ENCODE results near the gene BICD2. TPM values are rescaled to one million over a fixed set of nuclear protein-coding genes. Genes with fewer than 3 reads are reported as not detected.

Gene BICD2
- polyA plus RNA-seq, 1 donor from 2014 or later: 22.4 TPM

GRCh38 chr9:92745881-92746280 is 18.8 kb downstream of the BICD2 start:
- Histone ChIP-seq H3K4me3 (ENCODE audit: low read length) (no peak overlapping the region), H3K27me3 (ENCODE audit: insufficient read depth, low read depth, low read length) (no peaks in the 10 kb centered on the region), H3F3A (ENCODE audit: insufficient read depth, low read length, poor library complexity, severe bottlenecking) (no peaks in the 10 kb centered on the region), H3K9me2 (ENCODE audit: insufficient read depth, low read length) (no peaks in the 10 kb centered on the region), H3K79me2 (replicated peaks; ENCODE audit: insufficient read depth, low read length) (peaks cover 38% of the 10 kb centered on the region), H4K20me1 (ENCODE audit: insufficient read depth) (no peaks in the 10 kb centered on the region), H3K36me3 (ENCODE audit: insufficient read depth, low read length) (no peaks in the 10 kb centered on the region), H3K27ac (ENCODE audit: low read length) (no peak overlapping the region), H3K4me2 (ENCODE audit: low read length) (no peak overlapping the region), H2AFZ (ENCODE audit: low read depth, low read length) (no peak overlapping the region), H3K9ac (ENCODE audit: low read length) (no peak overlapping the region), H3K9me3 (ENCODE audit: low read length) (no peaks in the 10 kb centered on the region)
- TF ChIP-seq RAD21 (conservative IDR thresholded peaks at IDR 0.05) (no peak), MXI1 (conservative IDR thresholded peaks at IDR 0.05; ENCODE audit: poor library complexity, severe bottlenecking) (no peak), EZH2 (IDR thresholded peaks at IDR 0.05; ENCODE audit: borderline replicate concordance, insufficient read depth, low read length, poor library complexity, severe bottlenecking) (no peak), EP300 (conservative IDR thresholded peaks at IDR 0.05; ENCODE audit: poor library complexity, severe bottlenecking) (no peak), SMC3 (conservative IDR thresholded peaks at IDR 0.05; ENCODE audit: poor library complexity) (no peak), POLR2AphosphoS5 (IDR thresholded peaks at IDR 0.05) (no peak), TAF1 (IDR thresholded peaks at IDR 0.05; ENCODE audit: low read depth) (no peak)
- TF ChIP-seq, protein P1, sequence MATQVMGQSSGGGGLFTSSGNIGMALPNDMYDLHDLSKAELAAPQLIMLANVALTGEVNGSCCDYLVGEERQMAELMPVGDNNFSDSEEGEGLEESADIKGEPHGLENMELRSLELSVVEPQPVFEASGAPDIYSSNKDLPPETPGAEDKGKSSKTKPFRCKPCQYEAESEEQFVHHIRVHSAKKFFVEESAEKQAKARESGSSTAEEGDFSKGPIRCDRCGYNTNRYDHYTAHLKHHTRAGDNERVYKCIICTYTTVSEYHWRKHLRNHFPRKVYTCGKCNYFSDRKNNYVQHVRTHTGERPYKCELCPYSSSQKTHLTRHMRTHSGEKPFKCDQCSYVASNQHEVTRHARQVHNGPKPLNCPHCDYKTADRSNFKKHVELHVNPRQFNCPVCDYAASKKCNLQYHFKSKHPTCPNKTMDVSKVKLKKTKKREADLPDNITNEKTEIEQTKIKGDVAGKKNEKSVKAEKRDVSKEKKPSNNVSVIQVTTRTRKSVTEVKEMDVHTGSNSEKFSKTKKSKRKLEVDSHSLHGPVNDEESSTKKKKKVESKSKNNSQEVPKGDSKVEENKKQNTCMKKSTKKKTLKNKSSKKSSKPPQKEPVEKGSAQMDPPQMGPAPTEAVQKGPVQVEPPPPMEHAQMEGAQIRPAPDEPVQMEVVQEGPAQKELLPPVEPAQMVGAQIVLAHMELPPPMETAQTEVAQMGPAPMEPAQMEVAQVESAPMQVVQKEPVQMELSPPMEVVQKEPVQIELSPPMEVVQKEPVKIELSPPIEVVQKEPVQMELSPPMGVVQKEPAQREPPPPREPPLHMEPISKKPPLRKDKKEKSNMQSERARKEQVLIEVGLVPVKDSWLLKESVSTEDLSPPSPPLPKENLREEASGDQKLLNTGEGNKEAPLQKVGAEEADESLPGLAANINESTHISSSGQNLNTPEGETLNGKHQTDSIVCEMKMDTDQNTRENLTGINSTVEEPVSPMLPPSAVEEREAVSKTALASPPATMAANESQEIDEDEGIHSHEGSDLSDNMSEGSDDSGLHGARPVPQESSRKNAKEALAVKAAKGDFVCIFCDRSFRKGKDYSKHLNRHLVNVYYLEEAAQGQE (IDR thresholded peaks at IDR 0.05; ENCODE audit: borderline replicate concordance): no peak
- TF ChIP-seq, protein P2, sequence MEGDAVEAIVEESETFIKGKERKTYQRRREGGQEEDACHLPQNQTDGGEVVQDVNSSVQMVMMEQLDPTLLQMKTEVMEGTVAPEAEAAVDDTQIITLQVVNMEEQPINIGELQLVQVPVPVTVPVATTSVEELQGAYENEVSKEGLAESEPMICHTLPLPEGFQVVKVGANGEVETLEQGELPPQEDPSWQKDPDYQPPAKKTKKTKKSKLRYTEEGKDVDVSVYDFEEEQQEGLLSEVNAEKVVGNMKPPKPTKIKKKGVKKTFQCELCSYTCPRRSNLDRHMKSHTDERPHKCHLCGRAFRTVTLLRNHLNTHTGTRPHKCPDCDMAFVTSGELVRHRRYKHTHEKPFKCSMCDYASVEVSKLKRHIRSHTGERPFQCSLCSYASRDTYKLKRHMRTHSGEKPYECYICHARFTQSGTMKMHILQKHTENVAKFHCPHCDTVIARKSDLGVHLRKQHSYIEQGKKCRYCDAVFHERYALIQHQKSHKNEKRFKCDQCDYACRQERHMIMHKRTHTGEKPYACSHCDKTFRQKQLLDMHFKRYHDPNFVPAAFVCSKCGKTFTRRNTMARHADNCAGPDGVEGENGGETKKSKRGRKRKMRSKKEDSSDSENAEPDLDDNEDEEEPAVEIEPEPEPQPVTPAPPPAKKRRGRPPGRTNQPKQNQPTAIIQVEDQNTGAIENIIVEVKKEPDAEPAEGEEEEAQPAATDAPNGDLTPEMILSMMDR (IDR thresholded peaks at IDR 0.05; ENCODE audit: poor library complexity, severe bottlenecking): no peak

- no peak overlapping the region for H3K4me2 ChIP-seq (ENCODE audit: low read length)
- H3F3A ChIP-seq (ENCODE audit: insufficient read depth, low read length, poor library complexity, severe bottlenecking): no peaks in the 10 kb centered on the region
- H3K9me2 ChIP-seq (ENCODE audit: insufficient read depth, low read length): no peaks in the 10 kb centered on the region
- H2AFZ ChIP-seq (ENCODE audit: low read depth, low read length): no peak overlapping the region
- no peaks in the 10 kb centered on the region for H3K9me3 ChIP-seq (ENCODE audit: low read length)
- H3K9ac ChIP-seq (ENCODE audit: low read length): no peak overlapping the region
- H3K27me3 ChIP-seq (ENCODE audit: insufficient read depth, low read depth, low read length): no peaks in the 10 kb centered on the region
- no peak overlapping the region for H3K4me3 ChIP-seq (ENCODE audit: low read length)
- TF ChIP-seq, protein P2 (IDR thresholded peaks at IDR 0.05; ENCODE audit: poor library complexity, severe bottlenecking): no peak
- TF ChIP-seq, protein P1 (IDR thresholded peaks at IDR 0.05; ENCODE audit: borderline replicate concordance): no peak
- TF ChIP-seq EZH2 (IDR thresholded peaks at IDR 0.05; ENCODE audit: borderline replicate concordance, insufficient read depth, low read length, poor library complexity, severe bottlenecking) (no peak), TAF1 (IDR thresholded peaks at IDR 0.05; ENCODE audit: low read depth) (no peak), RAD21 (conservative IDR thresholded peaks at IDR 0.05) (no peak), SMC3 (conservative IDR thresholded peaks at IDR 0.05; ENCODE audit: poor library complexity) (no peak), MXI1 (conservative IDR thresholded peaks at IDR 0.05; ENCODE audit: poor library complexity, severe bottlenecking) (no peak), POLR2AphosphoS5 (IDR thresholded peaks at IDR 0.05) (no peak), EP300 (conservative IDR thresholded peaks at IDR 0.05; ENCODE audit: poor library complexity, severe bottlenecking) (no peak)
- peaks cover 43% of the 10 kb centered on the region for H3K79me2 ChIP-seq (replicated peaks; ENCODE audit: insufficient read depth, low read length)
- no peaks in the 10 kb centered on the region for H4K20me1 ChIP-seq (ENCODE audit: insufficient read depth)
- no peaks in the 10 kb centered on the region for H3K36me3 ChIP-seq (ENCODE audit: insufficient read depth, low read length)
- no peak overlapping the region for H3K27ac ChIP-seq (ENCODE audit: low read length)
These were observed 19.3 kb downstream of the BICD2 start for GRCh38 chr9:92745331-92745730.

Measured in neural cell (in vitro differentiated cells).